Activated gamma-delta T cell (primary cell): ENCODE measurements around the gene RPL10.

ENCODE experiments used
- DNase-seq: peaks from one replicate; lab custom pipeline; 2025; lab: John Stamatoyannopoulos, UW

The RPL10 gene

GRCh38 chrX:154401045-154401799 is 3.0 kb downstream of the RPL10 start:
- no peak for DNase-seq

GRCh38 chrX:154401918-154402621 is 3.9 kb downstream of the RPL10 start:
- DNase-seq: no peak

- no peak for DNase-seq
Measured at GRCh38 chrX:154402622-154403127, 4.5 kb downstream of the RPL10 start.

- DNase-seq: no peak
Measured at GRCh38 chrX:154403192-154403591, 5.0 kb downstream of the RPL10 start.

GRCh38 chrX:154403858-154404257 is 5.7 kb downstream of the RPL10 start:
- no peak for DNase-seq

GRCh38 chrX:154404625-154405192 is 6.5 kb downstream of the RPL10 start:
- DNase-seq: no peak

- DNase-seq: no peak
Measured at GRCh38 chrX:154408659-154409221, 10.6 kb downstream of the RPL10 start.

- DNase-seq: peak; percentile 35
Measured at GRCh38 chrX:154409222-154409871, 11.2 kb downstream of the RPL10 start, which contains the start of gene DNASE1L1. DNASE1L1 (minus strand) TSS chrX:154409254; CDS start chrX:154405568, 3,686 bp downstream.

- DNase-seq: no peak
Measured at GRCh38 chrX:154411981-154412340, 13.8 kb downstream of the RPL10 start.

GRCh38 chrX:154412468-154412867 is 14.3 kb downstream of the RPL10 start:
- DNase-seq: no peak

GRCh38 chrX:154413142-154413541 is 15.0 kb downstream of the RPL10 start:
- no peak for DNase-seq

GRCh38 chrX:154417157-154417556 is 19.0 kb downstream of the RPL10 start:
- no peak for DNase-seq

- DNase-seq: no peak
Measured at GRCh38 chrX:154419189-154419588, 21.0 kb downstream of the RPL10 start.

- no peak for DNase-seq
Measured at GRCh38 chrX:154419688-154420401, 21.7 kb downstream of the RPL10 start.

GRCh38 chrX:154420402-154420756 is 22.2 kb downstream of the RPL10 start:
- no peak for DNase-seq

- DNase-seq: no peak
Measured at GRCh38 chrX:154426916-154427770, 29.0 kb downstream of the RPL10 start.

GRCh38 chrX:154428176-154429171 is 30.3 kb downstream of the RPL10 start, which contains the start of gene ATP6AP1:
ATP6AP1 (plus strand) TSS chrX:154428677; CDS start chrX:154428693, 16 bp downstream.
- peak; percentile 84 for DNase-seq

- no peak for DNase-seq
Measured at GRCh38 chrX:154429711-154430110, 31.5 kb downstream of the RPL10 start.

- no peak for DNase-seq
Measured at GRCh38 chrX:154430479-154430878, 32.3 kb downstream of the RPL10 start.
